T-cell (primary cell): Measurements from ENCODE around the gene SHC2. TPM values are rescaled to one million over a fixed set of nuclear protein-coding genes. Genes with fewer than 3 reads are reported as not detected.

Source experiments
- ATAC-seq, 4 experiments: fragments of 200-7000 bp in 3 of 4; fragments of 150-1000 bp in 1 of 4; cut with Tn5 transposase; replicated peaks in 1 of 4; 1 replicate in 3 of 4; 2 replicates in 1 of 4; pipeline ENCODE4 v1.10.0; 2021; ENCODE audit warnings: moderate library complexity in 3 of 4, mild to moderate bottlenecking in 2 of 4, moderate number of reproducible peaks in 1 of 4
- CTCF ChIA-PET, 2 donors: fragments of 300-600 bp; sonication (Branson Sonifier 250); formaldehyde crosslinking; loops; one replicate each; lab custom pipeline; 2022; ENCODE audit warnings: antibody characterized with exemption in 2 of 2; lab: Charles Lee
- POLR2A ChIA-PET, 2 donors: fragments of 300-600 bp; sonication (Branson Sonifier 250); formaldehyde crosslinking; loops; one replicate each; lab custom pipeline; 2022; ENCODE audit warnings: antibody characterized with exemption in 2 of 2; lab: Charles Lee
- DNase-seq, 35 experiments: peaks; one replicate each; pipeline versions ENCODE4 v3.0.0 to v3.0.0-alpha.2; 2013 to 2023
- H3K27ac ChIP-seq: one replicate; pipeline ENCODE4 v1.5.1; 2013; ENCODE audit warnings: low read length
- H3K27me3 ChIP-seq, 2 experiments: replicated peaks in 1 of 2; 1 replicate in 1 of 2; 2 replicates in 1 of 2; pipeline versions ENCODE4 v1.6.1 to v1.7.0; 2013; ENCODE audit warnings: low read length in 1 of 2, mixed read lengths in 1 of 2; ENCODE audit not compliant: control insufficient read depth in 2 of 2, insufficient read depth in 2 of 2; ENCODE audit errors: extremely low read depth in 1 of 2
- H3K36me3 ChIP-seq, 2 donors: 1 replicate in 1 of 2; 2 replicates in 1 of 2; pipeline versions ENCODE4 v1.6.1 to v1.7.0; 2013; ENCODE audit warnings: low read length in 1 of 2; ENCODE audit not compliant: control insufficient read depth in 2 of 2, insufficient read depth in 1 of 2; ENCODE audit errors: extremely low read depth in 1 of 2
- H3K4me1 ChIP-seq, 2 experiments: 1 replicate in 1 of 2; 2 replicates in 1 of 2; pipeline versions ENCODE4 v1.6.1 to v1.7.0; 2013; ENCODE audit warnings: low read length in 2 of 2, mixed read lengths in 1 of 2; ENCODE audit not compliant: insufficient read depth in 2 of 2, control insufficient read depth in 1 of 2; ENCODE audit errors: extremely low read depth in 1 of 2
- H3K4me3 ChIP-seq, 2 donors: 1 replicate in 1 of 2; 2 replicates in 1 of 2; pipeline versions ENCODE4 v1.5.1 to v1.7.0; 2013; ENCODE audit warnings: mild to moderate bottlenecking in 2 of 2, low read length in 1 of 2, moderate library complexity in 1 of 2; ENCODE audit not compliant: control insufficient read depth in 1 of 2; ENCODE audit errors: extremely low read depth in 1 of 2
- H3K9me3 ChIP-seq: 2 replicates; pipeline ENCODE4 v1.7.0; 2013
- H3K27ac Mint-ChIP-seq, 2 donors: one replicate each; pipeline ENCODE4 v1.8.0; 2020 to 2021; ENCODE audit warnings: mild to moderate bottlenecking in 2 of 2, mixed read lengths in 2 of 2
- H3K27me3 Mint-ChIP-seq, 2 donors: one replicate each; pipeline ENCODE4 v1.8.0; 2021 to 2022; ENCODE audit warnings: mixed read lengths in 2 of 2
- H3K36me3 Mint-ChIP-seq: one replicate; pipeline ENCODE4 v1.8.0; 2021; ENCODE audit warnings: mixed read lengths
- H3K4me1 Mint-ChIP-seq, 3 donors: one replicate each; pipeline ENCODE4 v1.8.0; 2020 to 2022; ENCODE audit warnings: mixed read lengths in 3 of 3, mild to moderate bottlenecking in 1 of 3
- H3K4me3 Mint-ChIP-seq, 3 donors: one replicate each; pipeline ENCODE4 v1.8.0; 2020 to 2022; ENCODE audit warnings: mild to moderate bottlenecking in 3 of 3, mixed read lengths in 3 of 3, moderate library complexity in 3 of 3
- H3K9me3 Mint-ChIP-seq, 3 donors: one replicate each; pipeline ENCODE4 v1.8.0; 2020 to 2022; ENCODE audit warnings: mixed read lengths in 3 of 3
- WGBS: methylation state at CpG from one replicate; pipeline ENCODE4 v1.1.5; 2013; ENCODE audit warnings: missing lambda C conversion rate; ENCODE audit not compliant: insufficient coverage; 5-methylcytosine and 5-hydroxymethylcytosine counted together
- total RNA-seq, 35 experiments: library from RNA in 6 of 35; stranded (reverse) in 6 of 35; fragments of 120-200 nt in 1 of 35; gene quantifications; one replicate each; pipeline versions ENCODE4 v1.2.1 to v1.2.4 and lab custom pipeline; 2013 to 2026

The SHC2 gene
- total RNA-seq, 5 donors from 2014 or later (not counting 1 experiment from before 2014, with no cell fraction given) = 0.66 to 4.4 (median 3.4) TPM

DNA sequence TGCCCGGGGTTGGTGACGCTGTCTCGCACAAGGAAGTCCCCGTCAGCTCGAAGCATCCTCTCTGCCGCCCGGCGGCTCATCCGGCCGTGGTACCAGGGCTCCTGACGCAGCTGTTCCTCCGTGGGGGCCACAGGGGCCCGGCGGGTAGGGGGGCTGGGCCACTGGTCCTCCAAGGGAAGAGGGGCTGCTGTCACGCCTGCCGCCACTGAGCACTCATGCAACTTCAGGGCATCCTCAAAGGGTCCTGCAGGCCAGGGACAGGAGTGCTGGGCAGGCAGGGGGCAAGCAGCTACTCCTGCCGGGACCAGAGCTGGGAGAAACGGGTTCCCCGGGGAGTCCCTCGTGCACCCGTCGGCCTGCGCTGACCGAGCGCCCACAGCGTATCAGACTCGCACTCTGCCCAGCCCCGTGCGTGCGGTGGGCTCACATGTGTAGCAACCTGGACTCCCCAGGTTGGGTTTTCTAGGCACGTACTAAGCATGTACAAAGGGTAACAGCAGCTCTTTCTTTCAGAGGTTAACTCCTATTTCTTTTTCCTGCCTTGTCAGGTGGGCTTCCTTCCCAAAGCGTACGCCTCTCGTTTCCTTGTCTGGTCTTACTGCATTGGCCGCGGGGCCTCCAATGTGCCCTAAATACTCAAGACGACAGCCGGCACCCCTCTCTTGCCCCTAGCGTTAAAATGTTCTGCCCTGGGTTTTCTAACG is 38.5 kb downstream of the SHC2 start:
- Histone ChIP-seq H3K27ac (no peak overlapping the region), H3K36me3 (no peaks in the 10 kb centered on the region), H3K4me1 (no peaks in the 10 kb centered on the region), H3K4me3 (no peak overlapping the region), H3K27me3 (peaks cover 0 to 37% of the 10 kb centered on the region in 2 experiments), H3K9me3 (no peaks in the 10 kb centered on the region)
- no peaks in the 10 kb centered on the region for H3K36me3 Mint-ChIP-seq
- POLR2A ChIA-PET = no interaction called here
- H3K9me3 Mint-ChIP-seq = no peaks in the 10 kb centered on the region
- no peaks in the 10 kb centered on the region for H3K4me1 Mint-ChIP-seq
- H3K27me3 Mint-ChIP-seq = no peaks in the 10 kb centered on the region
- ATAC-seq = no peak
- CTCF ChIA-PET = no interaction called here
- no peak for DNase-seq
- no peak overlapping the region for H3K27ac Mint-ChIP-seq
- H3K4me3 Mint-ChIP-seq = no peak overlapping the region
- 85% methylated on average over 40 of the region's 40 CpGs for WGBS

DNA sequence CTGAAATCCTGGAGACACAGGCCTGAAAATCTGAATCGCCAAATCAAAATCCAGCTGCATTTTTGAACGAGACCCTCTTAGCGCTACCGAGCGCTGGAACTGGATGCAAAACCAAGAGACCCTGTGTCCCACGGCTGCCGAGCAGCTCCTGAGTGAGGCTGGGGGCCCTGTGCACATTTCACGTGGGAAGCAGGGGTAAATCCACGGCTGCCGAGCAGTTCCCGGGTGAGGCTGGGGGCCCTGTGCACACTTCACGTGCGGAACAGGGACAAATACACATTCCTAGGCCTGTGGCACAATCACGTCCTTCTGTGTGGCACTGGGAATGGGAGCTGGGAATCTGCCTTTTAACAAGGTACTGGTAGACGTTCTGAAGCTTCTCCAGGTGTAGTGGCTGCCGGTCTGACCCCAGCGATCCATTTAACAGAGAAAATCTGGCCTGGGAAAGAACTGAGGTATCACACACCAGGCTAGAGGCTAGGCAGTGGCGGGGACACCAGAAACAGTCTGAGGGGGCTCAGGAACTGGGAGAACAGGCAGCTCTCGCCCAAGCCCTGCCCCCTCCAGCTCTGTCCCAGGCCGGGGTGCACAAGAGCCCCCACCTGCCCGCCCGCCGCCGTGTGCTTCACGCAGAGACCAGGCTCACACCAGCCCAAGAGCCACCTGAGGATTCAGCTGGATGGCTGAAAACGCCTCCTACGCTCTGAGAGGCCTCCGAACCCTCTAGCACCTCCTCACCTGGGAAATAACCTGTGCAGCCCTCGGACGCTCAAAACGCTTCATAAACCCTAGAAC is 40.9 kb downstream of the SHC2 start:
- ChIA-PET CTCF (no interaction called here), POLR2A (no interaction called here)
- no peaks in the 10 kb centered on the region for H3K4me1 Mint-ChIP-seq
- peaks cover 0 to 33% of the 10 kb centered on the region in 2 experiments for H3K27me3 ChIP-seq
- ATAC-seq = no peak
- H3K27ac Mint-ChIP-seq = no peak overlapping the region
- H3K4me1 ChIP-seq = no peaks in the 10 kb centered on the region
- no peaks in the 10 kb centered on the region for H3K36me3 Mint-ChIP-seq
- no peaks in the 10 kb centered on the region for H3K36me3 ChIP-seq
- no peak for DNase-seq
- H3K27me3 Mint-ChIP-seq = no peaks in the 10 kb centered on the region
- no peaks in the 10 kb centered on the region for H3K9me3 Mint-ChIP-seq
- H3K9me3 ChIP-seq = no peaks in the 10 kb centered on the region
- H3K27ac ChIP-seq = no peak overlapping the region
- H3K4me3 Mint-ChIP-seq = no peak overlapping the region
- H3K4me3 ChIP-seq = no peak overlapping the region
- 74% methylated on average over 25 of the region's 31 CpGs for WGBS

DNA sequence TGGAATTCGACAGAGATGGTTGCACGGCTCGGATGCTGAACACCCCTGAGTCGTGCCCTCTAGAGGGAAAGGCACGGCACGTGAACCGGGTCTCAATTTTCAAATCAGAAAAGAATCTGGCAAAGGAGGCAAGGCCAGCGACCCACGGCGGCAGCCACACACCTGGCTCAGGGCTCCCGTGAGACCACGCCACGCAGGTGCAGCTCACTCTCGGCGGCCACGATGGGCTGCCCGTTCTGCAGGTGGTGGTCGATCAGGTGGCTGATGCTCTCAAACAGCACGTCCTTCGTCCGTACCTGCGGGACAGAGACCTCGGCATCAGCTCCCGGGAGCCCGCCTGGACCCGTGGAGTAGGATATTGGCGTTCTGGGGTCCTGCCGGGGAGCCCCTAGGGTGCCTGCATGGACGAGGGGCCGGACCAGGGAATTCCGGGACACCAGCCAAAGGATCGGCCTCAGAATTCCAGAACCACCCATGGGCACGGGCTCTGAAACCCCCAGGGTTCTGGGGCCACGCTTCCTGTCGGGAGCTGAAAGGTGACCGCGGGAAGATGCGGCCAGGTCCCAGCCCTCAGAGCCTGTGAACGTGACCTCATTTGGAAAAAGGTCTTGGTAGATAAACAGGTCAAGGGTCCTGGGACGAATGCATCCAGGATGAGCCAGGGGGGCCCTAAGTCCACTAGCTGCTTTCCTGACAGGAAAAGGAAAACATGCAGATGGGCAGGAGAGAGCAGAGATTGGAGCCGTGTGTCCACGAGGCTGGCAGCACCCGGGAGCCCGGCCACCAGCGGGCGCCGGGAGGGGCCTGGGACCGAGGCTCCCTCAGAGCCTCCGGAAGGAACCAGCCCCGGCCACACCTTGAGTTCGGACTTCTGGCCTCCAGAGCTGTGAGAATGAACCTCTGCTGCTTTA is 41.8 kb downstream of the SHC2 start:
- WGBS = 82% methylated on average over 50 of the region's 51 CpGs
- ATAC-seq (no peak), DNase-seq (no peak)
- no peaks in the 10 kb centered on the region for H3K27me3 Mint-ChIP-seq
- H3K9me3 Mint-ChIP-seq = no peaks in the 10 kb centered on the region
- Histone ChIP-seq H3K36me3 (no peaks in the 10 kb centered on the region), H3K27me3 (peaks cover 0 to 28% of the 10 kb centered on the region in 2 experiments), H3K4me3 (no peak overlapping the region), H3K4me1 (no peaks in the 10 kb centered on the region), H3K27ac (no peak overlapping the region), H3K9me3 (no peaks in the 10 kb centered on the region)
- no peak overlapping the region for H3K4me3 Mint-ChIP-seq
- CTCF ChIA-PET = no interaction called here
- no peaks in the 10 kb centered on the region for H3K4me1 Mint-ChIP-seq
- no peak overlapping the region for H3K27ac Mint-ChIP-seq
- POLR2A ChIA-PET = no interaction called here
- H3K36me3 Mint-ChIP-seq = no peaks in the 10 kb centered on the region

DNA sequence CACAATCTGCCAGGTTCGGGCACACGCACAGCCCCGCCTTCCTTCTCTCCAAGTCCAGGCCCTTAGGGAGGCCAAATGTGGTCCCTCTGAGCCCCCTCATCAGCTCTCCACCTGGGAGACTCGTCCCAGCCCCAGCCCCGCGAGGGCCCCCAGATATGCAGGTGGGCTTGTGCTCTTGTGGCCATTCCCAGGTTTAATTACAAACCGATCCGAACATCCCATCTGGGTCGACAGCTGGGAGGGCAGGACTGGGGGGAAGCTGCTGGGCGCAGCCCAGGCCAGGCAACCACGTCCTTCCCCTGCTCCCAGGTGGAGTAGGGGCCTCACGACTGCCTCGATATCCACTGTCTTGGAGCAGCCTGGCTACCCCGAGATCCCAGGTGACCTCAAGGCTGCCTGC is 44.4 kb downstream of the SHC2 start:
- H3K36me3 Mint-ChIP-seq = no peaks in the 10 kb centered on the region
- no peak overlapping the region for H3K27ac Mint-ChIP-seq
- Histone ChIP-seq H3K4me1 (no peaks in the 10 kb centered on the region), H3K4me3 (no peak overlapping the region), H3K9me3 (no peaks in the 10 kb centered on the region), H3K27me3 (peaks cover 0 to 42% of the 10 kb centered on the region in 2 experiments), H3K27ac (no peak overlapping the region), H3K36me3 (no peaks in the 10 kb centered on the region)
- ChIA-PET POLR2A (no interaction called here), CTCF (no interaction called here)
- H3K4me1 Mint-ChIP-seq = no peaks in the 10 kb centered on the region
- H3K9me3 Mint-ChIP-seq = no peaks in the 10 kb centered on the region
- DNase-seq = no peak
- 71% methylated on average over 9 of the region's 14 CpGs for WGBS
- ATAC-seq = no peak
- H3K4me3 Mint-ChIP-seq = no peak overlapping the region
- peaks cover 0 to 2% of the 10 kb centered on the region in 2 donors for H3K27me3 Mint-ChIP-seq

DNA sequence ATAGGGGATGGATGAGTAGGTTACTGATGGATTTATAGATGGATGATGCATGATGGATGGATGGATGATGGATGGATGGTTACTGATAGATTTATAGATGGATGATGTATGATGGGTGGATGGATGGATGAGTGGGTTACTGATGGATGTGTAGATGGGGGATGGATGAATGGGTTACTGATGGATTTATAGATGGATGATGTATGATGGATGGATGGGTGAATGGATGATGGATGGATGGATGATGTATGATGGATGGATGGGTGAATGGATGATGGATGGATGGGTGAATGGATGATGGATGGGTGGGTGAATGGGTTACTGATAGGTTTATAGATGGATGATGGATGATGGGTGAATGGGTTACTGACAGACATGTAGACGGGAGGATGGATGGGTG is 45.5 kb downstream of the SHC2 start:
- ATAC-seq (no peak), DNase-seq (no peak)
- no peak overlapping the region for H3K27ac ChIP-seq
- Mint-ChIP-seq H3K4me3 (no peak overlapping the region), H3K4me1 (no peaks in the 10 kb centered on the region), H3K9me3 (no peaks in the 10 kb centered on the region), H3K36me3 (no peaks in the 10 kb centered on the region), H3K27me3 (peaks cover 0 to 3% of the 10 kb centered on the region in 2 donors), H3K27ac (no peak overlapping the region)
- ChIA-PET POLR2A (no interaction called here), CTCF (no interaction called here)
- no peaks in the 10 kb centered on the region for H3K9me3 ChIP-seq
- no peak overlapping the region for H3K4me3 ChIP-seq
- 80% methylated on average over 1 of the region's 1 CpG for WGBS
- H3K4me1 ChIP-seq = no peaks in the 10 kb centered on the region
- H3K27me3 ChIP-seq = peaks cover 0 to 49% of the 10 kb centered on the region in 2 experiments
- H3K36me3 ChIP-seq = no peaks in the 10 kb centered on the region

DNA sequence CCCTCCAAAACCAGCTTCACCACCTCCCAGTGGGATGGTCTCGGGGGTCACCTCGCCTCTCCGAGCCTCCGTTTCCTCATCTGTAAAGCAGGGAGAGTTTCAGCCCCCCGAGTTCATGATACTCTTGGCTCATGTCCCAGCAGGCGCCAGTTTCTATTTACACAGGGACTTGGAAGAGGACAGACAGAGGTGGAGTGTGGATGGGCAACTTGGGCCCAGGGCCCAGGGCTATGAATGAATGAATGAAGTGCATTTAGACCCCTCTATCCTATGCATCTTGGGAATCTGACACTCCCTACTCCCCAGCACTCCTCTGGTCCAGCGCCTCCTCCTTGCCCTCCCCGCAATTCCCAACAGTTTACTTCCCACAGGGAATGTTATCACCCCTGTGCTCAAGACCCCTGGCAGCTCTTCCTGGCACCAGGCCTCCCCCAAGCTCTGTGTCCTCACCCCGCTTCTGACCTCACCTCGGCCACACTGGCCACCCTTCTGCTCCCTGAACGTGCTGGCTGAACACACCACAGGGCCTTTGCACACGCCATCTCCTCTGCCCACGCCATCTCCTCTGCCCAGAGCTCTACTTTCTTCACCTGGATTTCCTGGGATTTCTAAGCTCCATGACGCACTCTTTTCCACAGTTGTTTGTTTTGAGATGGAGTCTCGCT is 46.9 kb downstream of the SHC2 start:
- Mint-ChIP-seq H3K27ac (no peak overlapping the region), H3K4me1 (peaks cover 6 to 7% (median 6%) of the 10 kb centered on the region in 3 donors), H3K4me3 (no peak overlapping the region), H3K36me3 (no peaks in the 10 kb centered on the region), H3K9me3 (no peaks in the 10 kb centered on the region), H3K27me3 (peaks cover 0 to 12% of the 10 kb centered on the region in 2 donors)
- no peak overlapping the region for H3K4me3 ChIP-seq
- H3K36me3 ChIP-seq = no peaks in the 10 kb centered on the region
- ChIA-PET CTCF (no interaction called here), POLR2A (no interaction called here)
- 87% methylated on average over 8 of the region's 15 CpGs for WGBS
- H3K27me3 ChIP-seq = peaks cover 0 to 55% of the 10 kb centered on the region in 2 experiments
- H3K4me1 ChIP-seq = peaks cover 0 to 12% of the 10 kb centered on the region in 2 experiments
- no peak for DNase-seq
- no peak for ATAC-seq
- no peak overlapping the region for H3K27ac ChIP-seq
- no peaks in the 10 kb centered on the region for H3K9me3 ChIP-seq
